Naive B cell (primary cell): ENCODE results near the gene PLEKHM3. TPM values are rescaled to one million over a fixed set of nuclear protein-coding genes. Genes with fewer than 3 reads are reported as not detected.
A peak's percentile ranks its signal among the peaks of the same experiment; 100 is the strongest.

ENCODE experiments used
- ATAC-seq, 2 donors: fragments of 150-1000 bp; cut with Tn5 transposase; 2 replicates each; pipeline ENCODE4 v1.10.0; 2021; ENCODE audit warnings: low read depth in 2 of 2, mild to moderate bottlenecking in 2 of 2, moderate library complexity in 2 of 2
- DNase-seq: peaks from one replicate; pipeline ENCODE4 v3.0.0; 2022
- H3K27ac Mint-ChIP-seq, 6 donors: one replicate each; pipeline ENCODE4 v1.8.0; 2020 to 2022; ENCODE audit warnings: mild to moderate bottlenecking in 6 of 6, mixed read lengths in 6 of 6, moderate library complexity in 5 of 6, inconsistent platforms in 2 of 6
- H3K27me3 Mint-ChIP-seq, 3 donors: one replicate each; pipeline ENCODE4 v1.8.0; 2021 to 2022; ENCODE audit warnings: mixed read lengths in 3 of 3, mild to moderate bottlenecking in 1 of 3
- H3K36me3 Mint-ChIP-seq, 2 donors: one replicate each; pipeline ENCODE4 v1.8.0; 2020 to 2022; ENCODE audit warnings: mixed read lengths in 2 of 2, inconsistent platforms in 1 of 2, mild to moderate bottlenecking in 1 of 2
- H3K4me1 Mint-ChIP-seq, 3 donors: one replicate each; pipeline ENCODE4 v1.8.0; 2020 to 2022; ENCODE audit warnings: mixed read lengths in 3 of 3, inconsistent platforms in 1 of 3, mild to moderate bottlenecking in 1 of 3, moderate library complexity in 1 of 3
- H3K4me3 Mint-ChIP-seq, 8 donors: one replicate each; pipeline ENCODE4 v1.8.0; 2020 to 2022; ENCODE audit warnings: mild to moderate bottlenecking in 8 of 8, mixed read lengths in 8 of 8, moderate library complexity in 8 of 8, inconsistent platforms in 2 of 8
- H3K9me3 Mint-ChIP-seq, 7 donors: one replicate each; pipeline ENCODE4 v1.8.0; 2020 to 2022; ENCODE audit warnings: mixed read lengths in 7 of 7, mild to moderate bottlenecking in 5 of 7, inconsistent platforms in 2 of 7, moderate library complexity in 1 of 7
- polyA plus RNA-seq, 6 donors: library from polyadenylated mRNA; unstranded; fragments of 300-500 nt; fragmentation: Illumina TruSeq; gene quantifications; one replicate each; pipeline ENCODE4 v1.2.3, GENCODE V29; 2021; ENCODE audit warnings: low read depth in 6 of 6

Gene PLEKHM3
- polyA plus RNA-seq, 6 donors from 2014 or later = 1.3 to 7.7 (median 3.7) TPM

- Mint-ChIP-seq H3K27me3 (no peaks in the 10 kb centered on the region), H3K36me3 (no peaks in the 10 kb centered on the region), H3K27ac (peak overlapping the region in 5 of 6 donors; percentile 6 to 60 (median 34)), H3K9me3 (no peaks in the 10 kb centered on the region), H3K4me1 (peaks cover 21 to 52% (median 27%) of the 10 kb centered on the region in 3 donors), H3K4me3 (peak overlapping the region in 6 of 8 donors; percentile 16 to 80 (median 56))
- DNase-seq = no peak
- no peak for ATAC-seq
These were observed 55.0 kb downstream of the PLEKHM3 start for GRCh38 chr2:207970147-207970825.

- Mint-ChIP-seq H3K9me3 (no peaks in the 10 kb centered on the region), H3K36me3 (no peaks in the 10 kb centered on the region), H3K4me3 (no peak overlapping the region), H3K4me1 (peaks cover 21 to 52% (median 27%) of the 10 kb centered on the region in 3 donors), H3K27me3 (no peaks in the 10 kb centered on the region), H3K27ac (no peak overlapping the region)
- ATAC-seq (no peak), DNase-seq (no peak)
These were observed 56.1 kb downstream of the PLEKHM3 start for GRCh38 chr2:207969249-207969648.

GRCh38 chr2:207967121-207967520 lies 58.2 kb downstream of the PLEKHM3 start:
- no peak for ATAC-seq
- Mint-ChIP-seq H3K27ac (peak overlapping the region in 2 of 6 donors; percentile 12 to 17), H3K36me3 (peaks cover 11 to 14% of the 10 kb centered on the region in 2 donors), H3K9me3 (peaks cover 0 to 13% (median 11%) of the 10 kb centered on the region in 7 donors), H3K4me1 (peaks cover 21 to 45% (median 27%) of the 10 kb centered on the region in 3 donors), H3K4me3 (no peak overlapping the region), H3K27me3 (no peaks in the 10 kb centered on the region)
- no peak for DNase-seq

- H3K4me1 Mint-ChIP-seq = peaks cover 0 to 4% (median 0%) of the 10 kb centered on the region in 3 donors
- H3K27ac Mint-ChIP-seq = no peak overlapping the region
- H3K27me3 Mint-ChIP-seq = no peaks in the 10 kb centered on the region
- H3K36me3 Mint-ChIP-seq = peaks cover 13 to 17% of the 10 kb centered on the region in 2 donors
- DNase-seq (no peak), ATAC-seq (no peak)
- no peak overlapping the region for H3K4me3 Mint-ChIP-seq
- H3K9me3 Mint-ChIP-seq = peaks cover 0 to 16% (median 13%) of the 10 kb centered on the region in 7 donors
These were observed 64.4 kb downstream of the PLEKHM3 start for GRCh38 chr2:207960911-207961310.

- Mint-ChIP-seq H3K4me3 (no peak overlapping the region), H3K27me3 (no peaks in the 10 kb centered on the region), H3K9me3 (peaks cover 0 to 16% (median 13%) of the 10 kb centered on the region in 7 donors), H3K36me3 (peaks cover 13 to 17% of the 10 kb centered on the region in 2 donors), H3K27ac (peak overlapping the region in 2 of 6 donors; percentile 17 to 53), H3K4me1 (peaks cover 0 to 4% (median 0%) of the 10 kb centered on the region in 3 donors)
- ATAC-seq (no peak), DNase-seq (no peak)
These were observed 65.2 kb downstream of the PLEKHM3 start for GRCh38 chr2:207960090-207960489.

GRCh38 chr2:207956771-207957170 lies 68.6 kb downstream of the PLEKHM3 start:
- ATAC-seq (no peak), DNase-seq (no peak)
- Mint-ChIP-seq H3K27me3 (no peaks in the 10 kb centered on the region), H3K4me3 (no peak overlapping the region), H3K36me3 (peaks cover 0 to under 1% of the 10 kb centered on the region in 2 donors), H3K4me1 (peaks cover 8 to 12% (median 10%) of the 10 kb centered on the region in 3 donors), H3K27ac (peak overlapping the region in 2 of 6 donors; percentile 0 to 34), H3K9me3 (peaks cover 0 to 1% (median 0%) of the 10 kb centered on the region in 7 donors)

GRCh38 chr2:207955456-207955855 lies 69.9 kb downstream of the PLEKHM3 start:
- Mint-ChIP-seq H3K4me3 (no peak overlapping the region), H3K27me3 (no peaks in the 10 kb centered on the region), H3K36me3 (no peaks in the 10 kb centered on the region), H3K9me3 (peaks cover 0 to 1% (median 0%) of the 10 kb centered on the region in 7 donors), H3K27ac (no peak overlapping the region), H3K4me1 (peaks cover 14 to 16% (median 15%) of the 10 kb centered on the region in 3 donors)
- no peak for ATAC-seq
- no peak for DNase-seq

- Mint-ChIP-seq H3K9me3 (no peaks in the 10 kb centered on the region), H3K4me3 (no peak overlapping the region), H3K4me1 (peaks cover 14 to 16% (median 15%) of the 10 kb centered on the region in 3 donors), H3K27ac (no peak overlapping the region), H3K27me3 (no peaks in the 10 kb centered on the region), H3K36me3 (no peaks in the 10 kb centered on the region)
- DNase-seq (no peak), ATAC-seq (no peak)
These were observed 72.0 kb downstream of the PLEKHM3 start for GRCh38 chr2:207953354-207953753.

- Mint-ChIP-seq H3K4me3 (no peak overlapping the region), H3K9me3 (no peaks in the 10 kb centered on the region), H3K4me1 (peaks cover 14 to 16% (median 15%) of the 10 kb centered on the region in 3 donors)
These were observed 72.6 kb downstream of the PLEKHM3 start for GRCh38 chr2:207952564-207953345.

GRCh38 chr2:207951734-207952470 lies 73.4 kb downstream of the PLEKHM3 start:
- H3K4me3 Mint-ChIP-seq = peak overlapping the region in 2 of 8 donors; percentile 34 to 41
- DNase-seq (no peak), ATAC-seq (peak in 1 of 2 donors; percentile 25)
- H3K27me3 Mint-ChIP-seq = no peaks in the 10 kb centered on the region
- no peaks in the 10 kb centered on the region for H3K9me3 Mint-ChIP-seq
- H3K36me3 Mint-ChIP-seq = no peaks in the 10 kb centered on the region
- peaks cover 14 to 18% (median 15%) of the 10 kb centered on the region in 3 donors for H3K4me1 Mint-ChIP-seq
- H3K27ac Mint-ChIP-seq = peak overlapping the region in 4 of 6 donors; percentile 42 to 58 (median 56)

More at GRCh38 chr2:207952564-207953345, 72.6 kb downstream of the PLEKHM3 start:
- ATAC-seq = no peak
- DNase-seq = no peak
- Mint-ChIP-seq H3K27me3 (no peaks in the 10 kb centered on the region), H3K36me3 (no peaks in the 10 kb centered on the region), H3K27ac (peak overlapping the region in 1 of 6 donors; percentile 42)

GRCh38 chr2:207950761-207951114 lies 74.6 kb downstream of the PLEKHM3 start:
- peaks cover 14 to 16% (median 15%) of the 10 kb centered on the region in 3 donors for H3K4me1 Mint-ChIP-seq
- H3K36me3 Mint-ChIP-seq = no peaks in the 10 kb centered on the region
- H3K27me3 Mint-ChIP-seq = no peaks in the 10 kb centered on the region
- DNase-seq (no peak), ATAC-seq (no peak)
- no peak overlapping the region for H3K27ac Mint-ChIP-seq
- no peak overlapping the region for H3K4me3 Mint-ChIP-seq
- H3K9me3 Mint-ChIP-seq = no peaks in the 10 kb centered on the region

- peaks cover 14 to 16% (median 15%) of the 10 kb centered on the region in 3 donors for H3K4me1 Mint-ChIP-seq
- H3K27ac Mint-ChIP-seq = peak overlapping the region in 1 of 6 donors; percentile 33
- H3K9me3 Mint-ChIP-seq = no peaks in the 10 kb centered on the region
- H3K36me3 Mint-ChIP-seq = peaks cover 1 to 3% of the 10 kb centered on the region in 2 donors
- no peak for ATAC-seq
- no peaks in the 10 kb centered on the region for H3K27me3 Mint-ChIP-seq
- no peak overlapping the region for H3K4me3 Mint-ChIP-seq
- DNase-seq = no peak
These were observed 75.1 kb downstream of the PLEKHM3 start for GRCh38 chr2:207950063-207950760.
